HT-29 (cell line): Measurements from ENCODE around the gene MRPL20. TPM values are rescaled to one million over a fixed set of nuclear protein-coding genes. Genes with fewer than 3 reads are reported as not detected.
"Not testable (repeated sequence)": the region's sequence is repeated elsewhere in the genome, so short reads cannot be mapped to it uniquely, and the experiment has no call there.

ENCODE experiments used
- DNase-seq: peaks from one replicate; pipeline ENCODE4 v3.0.0-alpha.2; 2015; ENCODE audit warnings: low spot score
- total RNA-seq: library from RNA; depleted of rRNA; stranded (reverse); fragments of >200 nt; shearing (Covaris generic); gene quantifications from 2 replicates; pipeline ENCODE4 v1.2.3, GENCODE V29; 2014

The MRPL20 gene
- total RNA-seq, 1 experiment from 2014 or later = 235 TPM

DNA sequence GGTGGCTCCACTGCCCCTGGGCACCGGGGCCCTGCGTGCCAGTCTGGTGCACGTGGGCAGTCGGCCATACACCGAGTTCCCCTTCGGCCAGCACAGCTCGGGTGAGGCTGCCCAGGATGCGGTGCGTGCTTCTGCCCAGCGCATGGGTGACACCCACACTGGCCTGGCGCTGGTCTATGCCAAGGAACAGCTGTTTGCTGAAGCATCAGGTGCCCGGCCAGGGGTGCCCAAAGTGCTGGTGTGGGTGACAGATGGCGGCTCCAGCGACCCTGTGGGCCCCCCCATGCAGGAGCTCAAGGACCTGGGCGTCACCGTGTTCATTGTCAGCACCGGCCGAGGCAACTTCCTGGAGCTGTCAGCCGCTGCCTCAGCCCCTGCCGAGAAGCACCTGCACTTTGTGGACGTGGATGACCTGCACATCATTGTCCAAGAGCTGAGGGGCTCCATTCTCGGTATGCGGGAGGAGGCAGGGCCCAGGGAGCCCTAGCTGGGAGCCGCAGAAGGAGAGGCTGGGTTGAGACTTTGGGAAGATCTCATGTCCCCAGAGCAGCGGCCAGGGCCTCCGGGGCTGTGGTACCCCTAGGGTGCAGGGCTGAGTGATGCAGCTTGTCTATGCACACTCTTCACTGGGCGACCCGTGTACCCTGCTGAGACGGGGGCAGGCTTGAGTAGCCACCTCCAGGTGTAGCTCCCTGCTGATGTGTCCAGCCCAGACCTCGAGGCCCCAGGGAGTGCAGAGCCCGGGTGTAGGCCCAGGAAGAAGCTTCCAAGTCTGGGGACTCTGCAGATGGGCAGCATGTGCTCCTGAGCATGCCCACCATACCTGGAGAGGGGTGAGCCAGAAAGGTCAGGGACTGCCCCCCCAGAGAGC lies 30.2 kb upstream of the MRPL20 start:
- peak; percentile 32 for DNase-seq

DNA sequence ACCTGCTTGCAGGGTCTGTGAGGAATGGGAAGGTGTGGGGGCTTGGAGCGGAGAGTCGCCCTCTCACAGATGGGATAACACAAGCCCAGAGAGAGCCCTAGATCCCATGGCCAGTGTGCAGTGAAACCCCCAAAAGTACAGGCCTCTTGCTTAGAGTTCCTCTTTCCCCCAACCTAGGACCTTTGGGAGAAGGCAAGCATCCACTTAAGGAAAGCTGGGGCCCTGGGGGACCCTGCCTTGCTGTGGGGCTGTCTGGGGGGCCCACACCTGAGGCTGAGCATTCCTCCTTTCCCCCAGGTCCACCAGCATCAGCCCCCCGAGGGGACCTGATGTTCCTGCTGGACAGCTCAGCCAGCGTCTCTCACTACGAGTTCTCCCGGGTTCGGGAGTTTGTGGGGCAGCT lies 29.5 kb upstream of the MRPL20 start:
- DNase-seq = no peak

DNA sequence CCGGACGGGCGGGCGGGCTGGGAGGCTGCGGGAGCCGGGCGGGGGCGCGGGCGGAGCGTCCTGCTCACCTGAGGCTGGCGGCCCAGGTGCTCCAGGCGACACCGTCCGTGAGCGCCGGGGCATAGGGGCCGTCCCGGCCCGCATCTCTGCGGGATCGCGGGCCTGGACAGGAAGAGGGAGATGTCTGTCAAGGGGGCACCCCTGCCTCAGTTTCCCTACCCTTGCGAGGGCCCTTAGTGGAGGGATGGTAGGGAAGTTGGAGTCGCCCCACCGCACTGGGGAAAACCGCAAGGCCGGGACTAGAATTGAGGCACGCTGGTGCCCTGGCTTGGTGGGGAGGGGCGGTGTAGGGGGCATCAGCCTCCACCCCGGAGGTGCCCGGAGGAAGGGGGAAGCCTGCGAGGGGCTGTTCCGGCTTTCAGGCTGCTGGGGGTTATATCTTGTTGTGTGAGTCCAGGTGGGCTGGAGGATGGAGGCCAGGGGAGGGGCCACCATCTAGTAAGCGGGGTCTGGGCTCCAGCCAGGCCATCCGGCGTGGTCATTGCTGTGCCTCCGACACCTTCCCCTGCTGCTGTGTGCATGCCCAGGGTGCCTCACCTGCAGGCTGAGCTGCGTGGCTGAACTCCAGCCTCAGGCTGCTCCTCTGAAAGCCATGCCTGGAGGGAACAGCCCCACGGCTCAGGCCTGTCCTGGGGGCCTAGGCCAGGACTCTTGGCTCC lies 29.0 kb upstream of the MRPL20 start:
- DNase-seq = peak; percentile 39

DNA sequence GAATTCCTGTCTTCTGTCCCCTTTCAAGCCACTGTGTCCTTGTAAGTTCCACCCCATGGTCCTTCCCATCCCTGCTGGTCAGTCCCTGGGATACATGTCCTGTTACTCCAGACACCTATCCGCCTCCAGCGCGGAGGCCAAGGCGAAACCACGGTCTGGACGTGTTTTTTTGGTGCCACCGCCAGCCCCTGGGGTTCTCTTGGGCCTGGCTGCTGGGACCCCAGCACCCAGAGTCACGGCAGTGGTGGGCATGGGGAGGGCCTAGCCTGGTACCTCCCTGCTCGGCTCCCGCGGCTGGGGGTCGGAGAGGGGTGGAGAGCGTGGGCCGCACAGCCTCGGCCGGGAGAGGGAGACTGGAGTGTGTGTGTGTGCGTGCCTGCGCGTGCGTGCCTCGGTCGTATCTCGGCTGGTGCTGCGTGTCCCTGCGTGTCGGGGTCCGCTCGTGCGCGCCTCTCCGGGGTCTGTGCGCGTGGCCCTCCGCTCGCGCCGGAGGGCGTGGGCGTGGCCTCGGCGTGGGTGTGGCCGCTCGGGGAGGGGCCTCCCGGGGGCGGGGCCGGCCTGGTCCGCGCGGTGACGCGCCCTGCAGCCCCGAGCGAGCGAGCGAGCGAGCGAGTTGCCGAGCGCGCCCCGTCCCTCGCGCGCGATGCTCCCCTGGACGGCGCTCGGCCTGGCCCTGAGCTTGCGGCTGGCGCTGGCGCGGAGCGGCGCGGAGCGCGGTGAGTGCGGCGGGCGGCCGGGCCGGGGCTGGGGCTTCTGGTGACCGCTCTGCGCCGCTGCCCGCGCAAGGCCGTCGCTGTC lies 28.2 kb upstream of the MRPL20 start, which contains the start of gene VWA1:
TSS of gene VWA1 (plus strand) at position 585 of the 798 bp plus-strand sequence. CDS start at position 644, 59 bp downstream.
- peak; percentile 72 for DNase-seq

DNA sequence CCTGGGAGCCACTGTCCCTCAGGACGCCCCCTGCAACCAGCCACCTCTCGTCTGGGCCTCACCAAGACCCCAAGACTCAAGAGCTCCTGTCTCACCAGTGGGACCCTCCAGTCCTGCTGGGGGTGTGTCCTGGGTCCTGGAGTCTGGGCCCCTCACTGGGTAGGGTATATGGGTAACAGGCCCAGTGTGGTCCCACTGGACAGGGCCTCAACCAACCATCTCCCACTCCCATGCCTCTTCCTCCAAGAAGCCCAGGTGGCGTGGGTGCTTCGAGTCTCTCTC lies 27.7 kb upstream of the MRPL20 start:
- no peak for DNase-seq

DNA sequence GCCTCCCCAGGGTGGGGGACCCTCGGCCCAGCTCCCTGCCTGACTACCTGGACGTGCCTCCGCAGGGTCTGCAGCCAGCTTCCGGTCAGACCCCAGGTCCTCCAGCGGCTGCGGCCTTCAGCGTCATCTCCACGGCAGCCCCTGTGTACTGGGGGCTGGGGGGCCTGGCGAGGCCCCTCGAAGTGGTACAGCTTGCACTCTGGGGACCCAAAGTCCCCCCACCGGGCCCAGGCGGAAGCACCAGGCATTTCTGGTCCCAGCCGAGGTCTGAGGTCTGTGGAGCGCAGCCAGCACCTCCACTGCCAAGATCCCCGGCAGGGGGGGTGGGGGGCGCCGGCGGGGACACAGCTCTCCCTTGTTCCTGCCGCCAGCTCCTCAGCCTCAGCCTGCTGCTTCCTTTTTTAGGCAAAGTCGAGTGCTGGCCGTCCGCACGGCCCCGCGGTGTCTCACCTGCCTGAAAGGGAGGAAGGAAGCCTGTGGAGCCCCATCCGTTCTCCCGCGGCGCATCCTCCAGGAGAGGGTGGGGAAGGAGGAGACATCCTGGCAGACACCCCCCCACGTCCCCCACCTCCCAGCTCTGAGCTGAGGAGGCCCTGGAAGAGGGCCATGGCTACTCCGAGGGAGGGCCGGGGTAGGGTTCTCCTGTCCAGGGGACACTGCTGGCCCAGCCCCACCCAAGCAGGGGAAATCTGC lies 27.2 kb upstream of the MRPL20 start:
- peak; percentile 61 for DNase-seq

DNA sequence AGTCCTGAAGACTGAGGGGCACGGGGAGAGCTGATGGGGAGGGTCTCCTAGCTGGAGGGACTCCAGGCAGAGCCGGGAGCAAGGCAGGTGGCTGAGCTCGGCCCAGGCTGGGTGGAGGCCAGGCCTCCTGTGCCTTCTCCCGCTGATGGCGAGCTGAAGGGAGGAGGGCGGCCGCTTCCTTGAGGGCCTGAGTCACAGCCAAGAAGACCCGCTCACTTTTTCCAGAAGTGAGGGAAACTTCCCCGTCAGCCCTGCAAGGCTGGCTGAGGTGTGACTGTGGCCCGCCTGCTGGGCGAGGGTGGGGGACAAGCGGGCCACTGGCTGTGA lies 26.7 kb upstream of the MRPL20 start:
- peak; percentile 73 for DNase-seq

DNA sequence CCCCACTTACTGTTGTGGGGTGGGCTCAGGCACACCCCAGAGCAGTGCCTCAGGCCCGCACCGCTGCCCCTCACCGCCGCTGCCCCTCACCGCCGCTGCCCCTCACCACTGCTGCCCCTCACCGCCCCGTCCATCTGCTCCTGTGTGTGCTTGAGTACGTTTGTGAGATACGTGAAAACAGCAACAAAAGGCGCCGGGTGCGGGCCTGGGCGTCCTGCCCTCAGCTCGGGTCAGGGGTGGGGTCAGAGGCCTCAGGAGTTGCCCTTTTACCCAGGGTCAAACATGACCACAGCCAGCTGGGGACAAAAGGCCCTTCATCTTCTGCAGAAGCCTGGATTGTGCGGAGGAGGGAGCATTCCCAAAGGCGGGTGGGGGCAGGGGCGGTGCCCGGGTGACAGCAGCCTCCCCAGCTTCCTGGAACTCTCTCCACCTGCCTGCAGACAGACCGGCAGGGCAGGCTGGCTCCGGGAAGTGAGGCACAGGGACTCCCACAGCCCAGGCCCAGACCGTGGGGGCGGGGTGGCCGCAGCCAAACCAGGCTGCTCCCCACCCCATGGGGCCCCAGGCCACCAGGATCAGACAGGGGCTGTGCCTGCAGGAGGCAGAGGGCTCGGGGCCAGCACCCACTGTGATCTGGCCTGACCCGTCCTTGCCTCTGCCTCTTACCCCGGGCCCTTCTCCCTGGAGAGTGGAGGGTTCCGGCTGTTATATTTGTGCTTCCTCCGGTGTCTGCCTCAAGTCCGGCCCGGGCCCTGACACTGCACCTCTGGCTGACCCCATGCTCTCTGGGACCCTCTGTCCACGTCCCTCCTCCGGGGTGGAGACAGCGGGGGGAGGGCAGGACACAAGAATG lies 26.1 kb upstream of the MRPL20 start:
- DNase-seq = peak; percentile 94

DNA sequence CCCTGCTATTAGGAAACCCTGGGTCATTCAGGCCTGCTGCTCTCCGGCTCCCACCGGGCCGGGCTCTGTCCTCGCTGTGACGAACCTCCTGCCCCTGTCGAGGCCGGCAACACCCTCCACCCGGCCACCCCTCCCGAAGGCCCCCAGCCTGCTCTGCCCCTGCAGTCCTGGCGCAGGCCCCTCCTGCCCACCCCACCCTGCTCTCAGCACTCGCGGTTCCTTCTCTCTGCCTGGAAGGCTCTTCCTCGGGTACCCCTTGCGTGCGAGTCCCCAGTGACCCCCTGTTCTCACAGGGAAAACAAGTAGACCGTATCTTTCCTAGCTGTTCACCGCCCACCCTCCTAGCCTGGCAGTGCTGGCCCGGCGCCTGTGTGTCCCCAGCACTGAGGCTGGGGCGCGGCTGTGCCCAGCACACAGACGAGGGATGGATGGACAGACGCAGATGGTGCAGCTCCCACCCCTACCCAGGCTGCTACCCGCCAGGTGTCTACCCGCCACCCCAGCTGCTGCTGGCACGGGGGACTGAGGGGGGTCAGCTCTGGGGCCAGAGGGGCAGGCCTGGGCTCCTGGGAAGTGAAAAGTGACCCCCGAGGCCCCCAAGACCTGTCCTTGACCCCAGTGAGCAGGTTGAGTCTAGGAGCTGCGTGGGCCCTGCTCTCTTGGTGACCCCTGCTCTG lies 25.3 kb upstream of the MRPL20 start:
- peak; percentile 42 for DNase-seq

DNA sequence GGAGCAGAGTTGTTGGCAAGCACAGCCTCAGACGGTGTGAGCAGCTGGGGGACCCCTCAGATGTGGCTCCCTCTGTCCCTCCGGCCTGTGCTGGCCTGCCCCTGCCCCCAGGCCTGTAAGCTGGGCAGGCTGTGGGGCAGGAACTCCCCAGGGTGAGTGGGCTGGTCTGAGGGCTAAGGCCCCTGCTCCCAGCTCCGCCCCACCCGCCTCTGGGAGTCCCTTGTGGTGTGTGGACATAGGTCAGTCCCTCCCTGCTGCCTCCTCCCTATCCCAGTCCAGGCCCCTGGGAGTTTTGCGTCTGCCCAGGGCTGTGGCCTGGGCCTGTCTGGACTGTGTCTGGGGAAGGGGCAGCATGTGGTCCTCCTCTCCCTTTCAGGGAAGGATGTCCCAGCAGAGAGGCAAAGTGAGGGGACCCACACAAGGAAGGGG lies 24.8 kb upstream of the MRPL20 start:
- peak; percentile 92 for DNase-seq

DNA sequence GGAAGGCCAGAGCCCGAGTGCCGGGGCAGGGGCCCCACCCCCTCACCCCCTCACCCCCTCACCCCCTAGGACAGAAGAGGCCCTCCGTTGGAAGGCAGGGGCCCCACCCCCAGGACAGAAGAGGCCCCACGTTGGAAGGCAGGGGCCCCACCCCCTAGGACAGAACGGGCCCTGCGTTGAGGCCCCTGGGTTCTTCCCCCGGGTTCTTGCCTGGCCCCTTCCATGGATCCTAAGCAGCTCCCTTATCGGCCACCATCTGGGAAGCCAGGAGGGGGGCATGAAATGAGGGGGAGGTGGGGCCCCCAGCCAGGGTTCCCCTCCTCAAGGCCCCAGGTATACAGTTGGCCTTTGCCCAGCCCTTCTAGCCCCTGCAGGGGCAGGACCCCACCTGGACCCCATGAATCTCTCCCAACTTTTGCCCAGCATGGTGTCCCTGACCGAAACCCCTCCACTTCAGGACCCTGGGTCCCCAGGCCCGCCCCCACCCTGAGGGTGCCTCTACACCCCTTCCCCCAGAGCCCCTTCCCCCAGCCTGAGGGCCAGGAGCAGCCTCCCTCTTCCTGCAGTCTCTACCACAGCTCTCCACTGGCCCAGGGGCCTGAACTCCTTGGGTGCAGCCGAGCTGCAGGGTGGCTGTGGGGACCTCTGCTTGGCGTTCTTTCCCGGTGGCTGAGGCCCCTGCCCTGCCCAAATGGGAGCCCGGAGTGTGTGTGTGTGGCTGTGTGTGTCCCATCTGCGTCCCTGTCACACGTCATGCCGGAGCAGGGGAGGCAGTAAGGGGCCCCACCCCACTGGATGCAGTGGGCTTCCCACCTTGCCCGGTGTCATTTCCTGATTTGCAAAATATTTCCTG lies 24.1 kb upstream of the MRPL20 start:
- DNase-seq = no peak

DNA sequence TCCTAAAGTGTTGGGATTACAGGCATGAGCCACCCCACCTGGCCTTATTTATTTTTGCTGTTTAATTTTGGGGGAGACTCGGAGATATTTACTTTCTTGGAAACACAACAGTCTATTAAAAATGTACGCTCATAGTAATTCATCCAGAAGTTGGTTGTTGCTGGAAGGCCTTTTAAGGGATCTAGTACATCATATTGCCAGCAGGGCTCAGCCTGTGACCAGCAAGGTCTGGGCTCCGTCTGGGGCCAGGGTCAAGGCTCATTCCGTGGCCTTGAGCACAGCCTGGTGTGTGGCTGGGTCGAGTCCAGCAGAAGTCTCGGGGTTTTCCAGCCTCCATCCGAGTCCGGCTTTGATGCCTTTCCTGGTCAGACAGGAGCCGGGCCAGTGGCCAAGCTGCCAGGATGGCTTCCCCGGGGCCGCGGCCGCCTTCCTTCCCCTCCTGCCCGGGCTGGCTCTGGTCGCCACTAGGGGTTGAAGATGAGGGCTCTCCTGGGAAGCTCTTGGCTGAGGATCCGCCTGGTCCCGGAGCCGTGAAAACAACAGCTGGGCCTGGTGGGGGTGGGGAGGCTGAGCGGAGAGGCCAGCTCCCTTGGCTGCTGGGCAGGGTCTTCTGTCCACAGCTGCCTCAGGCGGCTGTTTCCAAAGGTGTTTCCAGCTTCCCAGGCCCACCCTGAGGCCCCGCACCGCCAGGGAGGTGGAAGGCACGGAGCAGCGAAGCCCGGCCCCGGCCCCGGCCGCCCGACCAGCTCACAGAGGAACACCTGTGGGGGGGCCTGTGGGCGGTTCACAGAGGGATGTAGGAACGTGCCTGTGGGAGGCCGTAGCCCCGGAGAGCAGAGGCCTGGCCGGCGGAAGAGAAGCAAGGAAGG lies 23.3 kb upstream of the MRPL20 start:
- DNase-seq = peak; percentile 76

DNA sequence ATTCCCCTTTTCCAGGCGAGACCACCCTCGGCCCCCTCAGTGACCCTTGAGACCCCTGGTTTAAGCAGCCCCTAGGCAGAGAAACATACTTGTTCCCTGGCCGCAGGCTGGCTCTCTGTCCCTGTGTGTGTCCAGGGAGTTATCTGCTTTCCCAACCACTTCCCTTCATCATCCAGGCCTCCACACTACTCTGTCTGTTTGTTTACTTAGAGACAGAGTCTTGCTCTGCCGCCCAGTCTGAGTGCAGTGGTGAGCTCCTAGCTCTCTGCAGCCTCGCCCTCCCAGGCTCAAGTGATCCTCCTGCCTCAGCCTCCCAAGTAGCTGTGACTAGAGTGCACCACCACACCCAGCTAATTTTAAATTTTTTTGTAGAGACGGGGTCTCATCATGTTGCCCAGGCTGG lies 22.6 kb upstream of the MRPL20 start:
- no peak for DNase-seq

DNA sequence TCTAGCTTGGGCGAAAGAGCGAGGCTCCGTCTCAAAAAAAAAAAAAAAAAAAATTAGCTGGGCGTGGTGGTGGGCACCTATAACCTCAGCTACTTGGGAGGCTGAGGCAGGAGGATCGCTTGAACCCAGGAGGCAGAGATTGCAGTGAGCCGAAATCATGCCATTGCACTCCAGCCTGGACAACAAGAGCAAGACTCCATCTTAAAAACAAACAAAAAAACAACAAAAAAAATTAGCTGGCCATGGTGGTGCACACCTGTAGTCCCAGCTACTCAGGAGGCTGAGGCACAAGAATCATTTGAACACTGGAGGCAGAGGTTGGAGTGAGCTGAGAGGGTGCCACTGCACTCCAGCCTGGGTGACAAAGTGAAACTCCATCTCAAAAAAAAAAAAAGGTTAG lies 21.9 kb upstream of the MRPL20 start:
- not testable (repeated sequence) for DNase-seq

DNA sequence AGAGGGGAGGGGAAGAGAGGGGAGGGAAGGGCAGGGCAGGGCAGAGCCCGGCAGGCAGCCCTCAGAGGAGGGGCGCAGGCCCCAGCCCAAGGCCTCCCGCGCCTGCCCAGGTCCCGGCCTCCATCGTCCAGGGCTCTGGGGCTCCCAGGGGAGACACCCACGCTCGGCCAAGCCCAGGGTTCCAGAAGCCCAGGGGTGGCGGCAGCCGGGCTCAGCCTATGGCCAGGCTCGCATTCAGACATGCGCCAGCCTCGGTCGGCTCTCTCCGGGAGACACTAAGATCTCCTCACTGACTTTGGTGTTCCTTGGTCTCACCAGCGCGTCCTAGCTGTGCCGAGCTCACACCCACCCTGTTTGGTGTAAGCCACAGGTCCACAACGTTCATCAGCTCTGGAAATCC lies 21.1 kb upstream of the MRPL20 start:
- DNase-seq = no peak

DNA sequence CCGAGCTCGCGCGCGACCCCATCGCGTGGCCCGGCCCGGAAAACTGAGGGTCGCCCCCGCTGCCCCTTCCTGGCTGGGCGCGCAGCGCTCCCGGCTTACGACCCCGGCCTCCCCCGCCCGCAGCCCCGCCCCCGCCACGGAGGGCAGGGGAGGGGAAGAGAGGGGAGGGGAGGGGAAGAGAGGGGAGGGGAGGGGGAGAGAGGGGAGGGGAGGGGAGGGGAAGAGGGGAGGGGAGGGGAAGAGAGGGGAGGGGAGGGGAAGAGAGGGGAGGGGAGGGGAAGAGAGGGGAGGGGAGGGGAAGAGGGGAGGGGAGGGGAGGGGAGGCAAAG lies 20.7 kb upstream of the MRPL20 start:
- no peak for DNase-seq

DNA sequence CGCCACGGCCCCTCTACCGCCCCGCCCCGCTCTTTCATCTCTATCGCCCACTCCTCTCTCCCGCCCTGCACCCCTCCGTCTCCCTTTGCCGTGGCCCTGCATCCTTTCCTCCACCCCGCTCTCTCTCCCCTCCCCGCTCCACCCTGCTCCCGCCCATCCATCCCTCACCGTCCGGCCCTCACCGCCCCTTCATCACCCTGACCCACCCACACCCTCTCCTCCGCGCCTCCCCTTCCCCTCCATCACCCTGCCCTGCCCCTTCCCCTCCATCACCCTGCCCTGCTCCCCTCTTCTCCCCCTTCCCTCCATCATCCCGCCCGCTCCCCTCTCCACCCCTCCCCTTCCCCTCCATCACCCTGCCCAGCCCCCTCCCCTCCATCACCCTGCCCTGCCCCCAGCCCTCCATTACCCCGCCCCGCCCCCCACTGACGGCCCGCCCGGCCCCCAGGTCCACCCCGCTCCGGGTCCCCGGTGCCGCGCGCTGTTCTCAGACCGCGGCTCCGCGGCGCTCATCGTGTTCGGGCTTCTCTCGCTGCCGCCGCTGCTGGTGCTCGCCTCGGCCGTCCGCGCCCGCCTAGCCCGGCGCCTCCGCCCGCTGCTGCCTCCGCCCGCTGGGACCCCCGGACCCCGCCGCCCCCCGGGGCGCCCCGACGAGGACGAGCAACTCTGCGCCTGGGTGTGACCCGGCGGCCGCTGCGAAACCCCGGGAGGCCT lies 20.2 kb upstream of the MRPL20 start:
- no peak for DNase-seq
